Measurements from ENCODE around the gene CTDP1.

CTDP1 gene

DNA sequence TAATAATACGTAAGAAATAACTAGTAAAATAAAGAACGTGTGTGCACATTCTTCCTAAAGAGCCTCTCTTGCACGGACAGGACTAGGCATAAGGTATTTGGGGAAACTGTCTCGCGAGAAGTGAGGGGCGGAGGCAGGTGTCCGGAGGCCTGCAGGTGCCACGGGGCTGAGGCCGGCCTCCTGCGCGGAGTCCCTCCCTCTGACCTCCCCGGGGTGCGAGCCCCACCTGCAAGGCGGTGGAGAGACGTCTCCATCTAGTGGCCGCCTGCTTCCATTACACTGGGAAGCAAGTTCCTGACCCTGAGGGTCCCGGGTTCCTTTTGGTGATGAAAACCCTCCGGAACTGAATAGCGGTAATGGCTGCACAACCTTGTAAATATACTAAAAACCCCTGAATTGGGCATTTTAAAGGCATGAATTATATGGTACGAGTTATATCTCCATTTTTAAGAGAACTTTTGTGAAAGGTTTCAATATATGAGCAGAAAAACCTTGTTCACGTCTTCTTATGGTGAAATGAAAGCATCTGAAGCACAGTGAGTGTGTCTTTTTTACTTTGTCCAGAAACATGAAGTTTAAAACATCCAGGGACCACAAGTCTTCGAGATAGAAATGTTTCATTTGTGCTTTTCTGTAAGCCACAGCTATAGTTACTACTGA lies 35.5 kb upstream of the CTDP1 start:
- peak; percentile 87 for DNase-seq

DNA sequence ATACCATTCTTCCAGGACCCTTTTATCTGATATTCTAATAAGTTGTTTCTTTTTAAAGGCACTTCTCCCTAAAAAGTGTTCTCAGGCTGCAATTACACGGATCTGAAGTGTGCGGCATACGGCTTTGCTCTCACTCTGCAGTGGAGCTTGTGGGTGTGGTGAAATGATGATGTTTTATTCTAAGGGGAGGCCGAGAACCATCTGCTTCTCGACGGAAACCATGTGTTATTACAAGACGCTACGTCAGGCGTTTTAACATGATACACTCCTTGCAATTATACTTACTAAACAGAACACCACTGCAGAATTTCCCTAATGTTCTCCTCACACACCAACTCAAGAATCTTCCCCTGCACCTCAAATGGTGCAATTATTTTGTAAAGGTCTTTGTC lies 34.9 kb upstream of the CTDP1 start:
- no peak for DNase-seq

- no peak for DNase-seq
These were observed 34.2 kb upstream of the CTDP1 start for GRCh38 chr18:79645291-79645983.

DNA sequence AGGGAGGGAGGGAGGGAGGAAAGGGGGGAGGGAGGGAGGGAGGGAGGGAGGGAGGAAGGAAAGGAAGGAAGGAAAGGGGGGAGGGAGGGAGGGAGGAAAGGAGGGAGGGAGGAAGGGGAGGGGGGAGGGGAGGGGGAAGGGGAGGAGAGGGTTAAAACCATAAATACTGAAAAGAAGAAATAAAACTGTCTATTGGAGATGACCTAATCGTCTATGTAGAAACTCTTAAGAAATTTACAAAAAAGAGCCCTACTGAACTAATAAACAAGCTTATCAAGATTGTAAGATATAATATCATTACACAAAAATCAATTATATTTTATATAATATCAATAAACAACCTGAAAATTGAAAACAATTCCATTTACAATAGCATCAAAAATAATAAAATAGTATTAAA lies 32.3 kb upstream of the CTDP1 start:
- no peak for DNase-seq

DNA sequence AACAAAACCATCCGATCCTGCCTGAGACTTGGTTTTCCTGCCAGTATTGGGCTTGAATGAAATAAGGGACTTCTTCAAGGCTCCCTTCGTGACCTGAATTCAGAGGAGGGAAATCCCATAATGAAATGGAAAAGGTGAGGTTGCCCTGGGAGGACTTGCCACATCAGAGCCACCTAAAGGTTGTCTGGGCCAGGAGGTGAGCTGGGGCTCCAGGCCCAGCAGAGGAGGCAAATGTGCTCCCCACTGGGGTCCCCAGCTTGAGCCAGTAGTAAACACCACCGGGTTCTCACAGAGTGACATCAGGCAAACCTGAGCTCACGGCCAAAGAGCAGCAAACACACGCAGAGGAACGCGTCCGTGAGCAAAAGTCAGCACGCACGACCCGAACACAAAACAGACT lies 28.6 kb upstream of the CTDP1 start:
- DNase-seq, result no peak

- DNase-seq, result no peak
These were observed 22.1 kb upstream of the CTDP1 start for GRCh38 chr18:79657342-79657996.

- no peak for DNase-seq
These were observed 21.2 kb upstream of the CTDP1 start for GRCh38 chr18:79658366-79658765.

DNA sequence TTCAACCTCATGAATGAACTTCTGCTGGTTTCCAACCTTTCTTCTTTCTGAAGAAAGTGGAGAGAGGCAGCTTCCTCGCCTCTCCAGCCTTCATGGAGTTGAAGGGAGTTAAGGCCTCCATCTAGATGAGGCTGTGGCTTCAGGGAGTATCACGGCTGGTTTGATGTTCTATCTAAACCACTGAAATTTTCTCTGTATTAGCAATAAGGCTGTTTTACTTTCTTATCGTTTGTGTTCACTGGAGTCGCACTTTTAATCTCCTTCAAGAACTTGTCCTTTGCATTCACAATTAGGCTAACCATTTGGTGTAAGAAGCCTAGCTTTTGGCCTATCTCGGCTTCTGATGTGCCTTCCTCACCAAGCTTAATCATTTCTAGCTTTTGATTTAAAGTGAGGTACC lies 19.9 kb upstream of the CTDP1 start:
- DNase-seq, result no peak

GRCh38 chr18:79662034-79662433 lies 17.6 kb upstream of the CTDP1 start:
- DNase-seq, result no peak

DNA sequence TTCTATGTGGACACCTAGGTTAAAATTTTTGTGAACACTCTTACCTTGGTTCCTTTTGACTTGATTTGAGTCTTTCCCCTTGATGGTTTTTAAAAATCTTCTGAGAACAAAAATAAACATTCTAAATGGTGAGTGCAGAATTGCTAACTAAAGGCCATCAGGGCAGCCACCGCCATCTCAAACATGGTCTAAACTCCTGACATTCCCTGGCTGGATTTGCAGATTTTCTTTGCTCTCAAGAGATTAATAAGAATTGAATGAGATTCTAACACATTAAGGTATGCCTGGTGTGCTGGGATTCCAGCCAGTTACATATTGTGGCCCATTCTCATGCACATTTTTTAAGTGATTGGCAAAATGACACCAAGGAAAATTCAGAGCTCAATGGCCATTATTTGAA lies 17.2 kb upstream of the CTDP1 start:
- no peak for DNase-seq

DNA sequence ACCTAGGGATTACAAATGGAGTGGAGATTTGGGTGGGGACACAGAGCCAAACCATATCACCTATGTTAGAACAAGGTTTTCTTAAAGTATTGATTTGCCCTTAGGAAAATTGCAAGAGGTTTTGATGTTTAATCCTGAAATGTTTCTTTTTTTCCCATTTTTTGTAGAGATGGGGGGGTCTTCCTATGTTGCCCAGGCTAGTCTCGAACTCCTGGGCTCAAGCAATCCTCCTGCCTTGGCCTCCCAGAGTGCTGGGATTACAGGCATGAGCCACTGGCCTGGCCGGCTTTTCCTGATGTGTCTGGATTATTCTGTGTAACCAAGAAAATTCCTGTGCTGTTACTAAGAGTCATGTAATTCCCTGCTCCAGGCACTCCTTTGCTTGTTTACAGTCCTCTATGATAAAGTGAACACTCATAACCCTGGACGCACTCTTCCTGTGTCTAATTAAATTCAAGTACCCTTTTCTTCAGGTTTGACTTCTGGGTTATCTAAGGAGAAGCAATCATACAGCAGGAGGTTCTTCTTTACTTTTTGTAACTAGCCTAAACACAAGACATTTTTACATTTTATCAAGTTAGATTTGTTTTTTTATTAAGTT lies 15.0 kb upstream of the CTDP1 start:
- no peak for DNase-seq

- DNase-seq, result no peak
These were observed 11.4 kb upstream of the CTDP1 start for GRCh38 chr18:79668203-79668602.

GRCh38 chr18:79672490-79673276 lies 6.9 kb upstream of the CTDP1 start:
- DNase-seq, result no peak

DNA sequence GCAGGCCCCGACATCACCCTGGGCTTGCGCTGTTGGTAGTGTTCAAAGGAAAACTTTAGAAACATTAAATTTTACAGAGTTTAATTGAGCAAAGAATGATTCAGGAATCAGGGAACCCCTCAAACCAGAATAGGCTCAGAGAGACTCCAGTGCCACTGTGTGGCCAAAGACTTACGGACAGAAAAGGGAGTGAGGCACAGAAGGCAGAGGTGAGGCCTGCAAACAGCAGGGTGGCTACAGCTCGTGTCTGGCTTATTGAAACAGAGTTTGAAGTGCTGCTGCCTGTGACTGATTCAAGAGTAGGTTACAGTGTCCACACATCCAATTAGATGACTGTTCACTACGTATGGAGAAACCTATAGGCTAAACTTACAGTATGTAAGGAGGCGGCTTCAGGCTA lies 2.4 kb upstream of the CTDP1 start:
- DNase-seq, result no peak

GRCh38 chr18:79677840-79678239 lies 1.8 kb upstream of the CTDP1 start:
- DNase-seq, result no peak

- DNase-seq, result peak; percentile 100
These were observed 695 bp upstream of the CTDP1 start for GRCh38 chr18:79678665-79679551.

GRCh38 chr18:79680100-79680879 lies 687 bp downstream of the CTDP1 start:
- DNase-seq, result peak; percentile 75

DNA sequence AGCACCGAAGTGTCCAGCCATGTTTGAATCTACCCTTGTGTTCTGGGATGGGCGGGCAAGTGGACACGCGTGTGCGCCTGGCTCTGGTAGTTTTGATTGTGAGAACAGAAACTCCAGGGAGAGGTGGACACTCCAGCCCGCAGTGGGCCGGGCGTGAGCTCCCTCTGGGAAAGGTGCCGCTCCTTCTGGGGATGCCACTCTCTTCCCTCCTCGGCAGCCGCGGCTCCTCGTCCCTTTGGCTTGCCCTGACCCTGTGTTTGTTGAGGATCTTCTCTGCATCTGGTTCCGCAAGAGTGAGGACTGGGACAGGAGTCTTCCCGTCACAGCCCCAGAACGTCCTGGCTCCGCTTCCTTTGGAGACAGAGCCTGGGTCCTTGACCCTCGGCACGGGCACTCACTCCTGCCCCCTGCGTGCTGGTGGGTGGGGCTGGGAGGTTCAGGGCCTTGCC lies 1.3 kb downstream of the CTDP1 start:
- DNase-seq, result no peak

DNA sequence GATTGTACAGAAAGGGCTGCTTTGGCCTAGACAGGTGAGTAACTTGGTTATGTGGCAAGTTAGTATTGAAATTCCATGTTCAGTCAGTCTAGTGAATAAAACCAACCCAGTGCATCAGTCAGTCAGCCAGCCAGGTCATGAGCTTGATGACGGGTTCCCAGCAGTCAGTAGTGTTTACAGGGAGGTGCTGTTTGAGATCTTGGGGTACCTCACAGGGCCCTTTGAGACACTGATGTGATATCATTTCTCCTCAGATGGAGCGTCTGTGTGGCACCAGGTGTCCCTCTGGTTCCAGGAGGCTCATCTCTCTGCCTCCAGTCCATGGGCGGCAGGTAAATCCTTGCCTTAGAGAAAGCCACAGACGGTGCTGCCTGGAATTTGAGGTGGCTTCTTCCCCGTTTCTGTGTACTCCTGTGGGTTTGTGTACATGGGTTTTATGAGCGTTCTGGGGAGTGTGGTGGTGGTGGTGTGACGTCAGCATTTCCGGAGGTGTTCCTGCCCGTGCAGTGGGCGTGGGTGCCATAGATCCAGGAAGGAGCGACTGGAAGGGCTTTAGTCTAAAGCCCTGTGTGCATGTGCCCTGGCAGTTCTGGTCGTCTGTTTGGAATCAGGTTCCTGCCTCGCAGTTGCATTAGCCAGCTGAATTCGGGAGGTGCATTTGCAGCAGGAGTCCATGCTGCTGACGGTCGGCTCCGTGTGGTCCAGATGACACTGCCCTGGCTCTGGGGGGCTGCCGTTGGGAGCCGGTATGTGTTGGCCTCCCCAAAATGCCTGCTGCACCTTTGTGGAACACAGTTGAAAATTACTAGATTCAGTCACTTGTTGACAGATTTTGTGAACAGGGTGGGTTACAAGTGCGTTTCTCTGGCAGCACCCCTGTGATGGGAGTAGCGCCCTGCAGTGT lies 2.1 kb downstream of the CTDP1 start:
- peak; percentile 88 for DNase-seq

GRCh38 chr18:79682481-79682880 lies 2.9 kb downstream of the CTDP1 start:
- no peak for DNase-seq
